Tibial nerve (tissue), 4 donors: ENCODE results near the gene GRIK5. TPM values are rescaled to one million over a fixed set of nuclear protein-coding genes. Genes with fewer than 3 reads are reported as not detected.

Source experiments
- DNase-seq, 2 donors: peaks; one replicate each; pipeline ENCODE4 v3.0.0-alpha.2; 2019; ENCODE audit warnings: low spot score in 2 of 2
- H3K27ac ChIP-seq, 4 donors: fragments of 200-600 bp; sonication (generic) in 3 of 4; one replicate each; pipeline ENCODE4 v1.5.1; 2017 to 2019; ENCODE audit warnings: mild to moderate bottlenecking in 1 of 4
- H3K27me3 ChIP-seq, 2 donors: fragments of 200-600 bp; sonication (generic) in 1 of 2; one replicate each; pipeline versions ENCODE4 v1.5.1 to v1.6.0; 2017 to 2019
- H3K36me3 ChIP-seq, 3 donors: fragments of 200-600 bp; sonication (generic); one replicate each; pipeline ENCODE4 v1.5.1; 2018 to 2019
- H3K4me1 ChIP-seq, 4 donors: fragments of 200-600 bp; sonication (generic) in 3 of 4; one replicate each; pipeline ENCODE4 v1.5.1; 2017 to 2019
- H3K4me3 ChIP-seq, 4 donors: fragments of 200-600 bp; sonication (generic) in 3 of 4; one replicate each; pipeline ENCODE4 v1.5.1; 2017 to 2019; ENCODE audit warnings: mild to moderate bottlenecking in 1 of 4, moderate library complexity in 1 of 4
- H3K9me3 ChIP-seq, 4 donors: fragments of 200-600 bp; sonication (generic) in 3 of 4; one replicate each; pipeline ENCODE4 v1.5.1; 2017 to 2019
- CTCF ChIP-seq, 5 experiments: fragments of 200-600 bp in 3 of 5; fragments of 450-650 bp in 2 of 5; sonication (generic) in 3 of 5; IDR thresholded peaks; one replicate each; pipeline ENCODE4 v1.5.1; 2016 to 2019; ENCODE audit warnings: antibody characterized with exemption in 5 of 5, mild to moderate bottlenecking in 3 of 5, moderate library complexity in 2 of 5
- EP300 ChIP-seq, 2 donors: sonication (generic); formaldehyde crosslinking; IDR thresholded peaks; one replicate each; pipeline ENCODE4 v1.6.1; 2017; ENCODE audit warnings: antibody characterized with exemption in 2 of 2, mild to moderate bottlenecking in 1 of 2
- POLR2A ChIP-seq, 2 donors: fragments of 450-650 bp; IDR thresholded peaks; one replicate each; pipeline ENCODE4 v1.6.1; 2017; ENCODE audit warnings: antibody characterized with exemption in 2 of 2, mild to moderate bottlenecking in 2 of 2, moderate library complexity in 2 of 2
- WGBS, 2 donors: methylation state at CpG; one replicate each; pipeline ENCODE4 v1.1.5; 2018; 5-methylcytosine and 5-hydroxymethylcytosine counted together
- total RNA-seq, 4 donors: library from RNA; depleted of rRNA; stranded (reverse); fragments of >200 nt; gene quantifications; one replicate each; pipeline ENCODE4 v1.1.0, GENCODE V29; 2016

The GRIK5 gene
- total RNA-seq, 4 donors from 2014 or later, result 2.4 to 12.0 (median 3.2) TPM

GRCh38 chr19:41957838-41958366, 112.1 kb downstream of the GRIK5 start:
- peak in 1 of 2 donors; percentile 17 for TF ChIP-seq EP300 (IDR thresholded peaks at IDR 0.05)
- no peak for TF ChIP-seq POLR2A (IDR thresholded peaks at IDR 0.05)
- peak; percentile 53 to 81 (median 71) for TF ChIP-seq CTCF (IDR thresholded peaks at IDR 0.05)
- peaks cover 0 to 21% (median 14%) of the 10 kb centered on the region in 4 donors for H3K4me1 ChIP-seq

DNA sequence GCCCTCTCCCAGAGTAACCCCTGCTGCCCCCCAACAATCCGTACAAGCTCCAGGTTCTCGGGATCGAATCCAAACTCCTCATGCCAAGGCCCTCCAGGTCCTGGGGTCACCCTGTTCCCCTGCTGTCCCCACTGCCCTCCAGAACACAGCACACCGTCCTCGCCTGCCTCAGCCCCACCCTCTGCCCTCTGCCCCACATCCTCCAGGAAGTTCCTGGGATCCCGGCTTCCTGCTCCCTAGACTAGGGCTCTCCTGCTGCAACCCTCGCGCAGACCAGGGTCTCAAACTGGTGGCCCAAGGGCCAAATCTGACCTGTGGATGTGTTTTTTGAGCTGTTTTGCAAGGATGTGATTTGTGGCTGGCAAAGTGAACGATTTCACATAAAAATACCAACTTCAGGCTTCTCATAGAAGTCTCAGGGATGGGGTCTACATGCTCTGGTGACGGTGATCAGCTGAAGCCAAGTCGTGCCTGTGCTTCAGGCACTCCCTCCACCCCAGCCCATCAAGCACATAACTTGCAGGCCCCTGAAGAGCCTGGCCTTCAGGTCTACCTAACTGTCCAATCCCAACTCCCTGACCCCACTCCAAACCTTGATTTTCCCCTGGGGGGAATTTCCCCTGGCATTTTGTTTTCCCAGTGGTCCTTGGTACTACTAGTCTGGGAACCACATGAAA, 112.7 kb downstream of the GRIK5 start:
- 75 to 80% methylated on average over 11 of the region's 11 CpGs for WGBS, 2 donors
- Histone ChIP-seq H3K4me3 (no peak overlapping the region), H3K4me1 (peaks cover 0 to 21% (median 14%) of the 10 kb centered on the region in 4 donors), H3K9me3 (no peaks in the 10 kb centered on the region), H3K36me3 (peaks cover 0 to 28% (median 0%) of the 10 kb centered on the region in 3 donors), H3K27ac (peak overlapping the region in 3 of 4 donors; percentile 34 to 97 (median 95)), H3K27me3 (no peaks in the 10 kb centered on the region)
- TF ChIP-seq CTCF (IDR thresholded peaks at IDR 0.05) (no peak), EP300 (IDR thresholded peaks at IDR 0.05) (no peak), POLR2A (IDR thresholded peaks at IDR 0.05) (no peak)
- DNase-seq, result no peak

More at GRCh38 chr19:41957838-41958366, 112.1 kb downstream of the GRIK5 start:
- WGBS, 2 donors, result 18 to 19% methylated on average over 10 of the region's 10 CpGs
- Histone ChIP-seq H3K27me3 (no peaks in the 10 kb centered on the region), H3K4me3 (peak overlapping the region; percentile 58 to 94 (median 84)), H3K36me3 (peaks cover 0 to 28% (median 0%) of the 10 kb centered on the region in 3 donors), H3K27ac (peak overlapping the region; percentile 75 to 98 (median 96)), H3K9me3 (no peaks in the 10 kb centered on the region)
- peak in 1 of 2 donors; percentile 37 for DNase-seq

DNA sequence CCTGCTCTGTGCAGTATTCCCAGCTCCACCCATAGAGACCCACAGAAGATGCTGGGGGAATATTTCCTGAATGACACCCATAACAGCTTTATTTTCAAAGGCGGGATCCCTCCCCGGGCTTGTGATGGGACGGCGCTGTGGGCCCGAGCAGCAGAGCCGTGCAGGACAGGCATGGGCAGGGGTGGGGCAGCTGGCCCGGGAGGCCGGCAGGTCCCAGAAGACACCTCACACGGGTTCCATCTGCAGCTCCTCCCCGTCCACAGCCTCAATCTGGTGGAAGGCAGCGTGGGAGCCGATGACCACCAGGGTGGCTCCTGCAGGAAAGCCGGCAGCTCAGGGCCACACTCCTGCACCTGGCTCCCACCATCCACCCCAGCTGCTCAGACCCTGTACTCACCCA, 113.4 kb downstream of the GRIK5 start:
- H3K36me3 ChIP-seq, result peaks cover 0 to 28% (median 0%) of the 10 kb centered on the region in 3 donors
- 76 to 85% methylated on average over 13 of the region's 13 CpGs for WGBS, 2 donors
- H3K27me3 ChIP-seq, result no peaks in the 10 kb centered on the region
- H3K9me3 ChIP-seq, result no peaks in the 10 kb centered on the region
- peaks cover 0 to 21% (median 14%) of the 10 kb centered on the region in 4 donors for H3K4me1 ChIP-seq
- no peak for DNase-seq
- H3K27ac ChIP-seq, result no peak overlapping the region
- no peak overlapping the region for H3K4me3 ChIP-seq
- TF ChIP-seq CTCF (IDR thresholded peaks at IDR 0.05) (no peak), EP300 (IDR thresholded peaks at IDR 0.05) (no peak), POLR2A (IDR thresholded peaks at IDR 0.05) (no peak)

GRCh38 chr19:41955521-41955920, 114.5 kb downstream of the GRIK5 start:
- H3K36me3 ChIP-seq, result peaks cover 0 to 28% (median 0%) of the 10 kb centered on the region in 3 donors
- TF ChIP-seq CTCF (IDR thresholded peaks at IDR 0.05) (no peak), EP300 (IDR thresholded peaks at IDR 0.05) (no peak), POLR2A (IDR thresholded peaks at IDR 0.05) (no peak)
- peaks cover 0 to 21% (median 14%) of the 10 kb centered on the region in 4 donors for H3K4me1 ChIP-seq
- 65 to 75% methylated on average over 7 of the region's 7 CpGs for WGBS, 2 donors
- H3K27me3 ChIP-seq, result no peaks in the 10 kb centered on the region
- H3K9me3 ChIP-seq, result no peaks in the 10 kb centered on the region
- H3K27ac ChIP-seq, result no peak overlapping the region
- no peak overlapping the region for H3K4me3 ChIP-seq
- DNase-seq, result no peak

- no peaks in the 10 kb centered on the region for H3K27me3 ChIP-seq
- 2 to 5% methylated on average over 11 to 12 of the region's 12 CpGs for WGBS, 2 donors
- H3K36me3 ChIP-seq, result peaks cover 0 to 30% (median 0%) of the 10 kb centered on the region in 3 donors
- no peaks in the 10 kb centered on the region for H3K9me3 ChIP-seq
- TF ChIP-seq POLR2A (IDR thresholded peaks at IDR 0.05) (no peak), CTCF (IDR thresholded peaks at IDR 0.05) (peak; percentile 87 to 99 (median 96))
- no peak overlapping the region for H3K27ac ChIP-seq
- DNase-seq, result peak; percentile 61 to 73
- peaks cover 0 to 3% (median 0%) of the 10 kb centered on the region in 4 donors for H3K4me1 ChIP-seq
- H3K4me3 ChIP-seq, result no peak overlapping the region
Observed at GRCh38 chr19:41951686-41952172, 118.3 kb downstream of the GRIK5 start.
